SK-N-SH (cell line): ENCODE results near the gene NDUFA3. TPM values are rescaled to one million over a fixed set of nuclear protein-coding genes. Genes with fewer than 3 reads are reported as not detected.

ENCODE experiments used
- CTCF ChIA-PET: fragments of 300-600, 350-600 bp; formaldehyde crosslinking; extraction: SDS; loops from one replicate; lab custom pipeline; 2021; lab: Yijun Ruan, JAX
- POLR2A ChIA-PET: fragments of 350-600 bp; sonication (Branson Sonifier 250); formaldehyde crosslinking; extraction: SDS; loops from one replicate; lab custom pipeline; 2020; ENCODE audit warnings: antibody characterized with exemption, inconsistent platforms; lab: Yijun Ruan, JAX
- DNase-seq: peaks from one replicate; pipeline ENCODE4 v3.0.0; 2012
- H2AFZ ChIP-seq: fragments of 200-600 bp; sonication (generic); 2 replicates; pipeline ENCODE4 v1.8.1; 2016; ENCODE audit warnings: antibody characterized with exemption, mild to moderate bottlenecking, low read depth
- H3F3A ChIP-seq: fragments of 200-600 bp; sonication (generic); replicated peaks from 2 replicates; pipeline ENCODE3; 2016; ENCODE audit warnings: antibody characterized with exemption, mild to moderate bottlenecking; ENCODE audit not compliant: insufficient read depth
- H3K27ac ChIP-seq, 2 experiments: fragments of 200-500 bp in 1 of 2; fragments of 200-600 bp in 1 of 2; sonication (Bioruptor generic) in 1 of 2; sonication (generic), shearing (Covaris generic) in 1 of 2; 2 replicates each; pipeline versions ENCODE4 v1.5.1 to v1.6.1; 2014 to 2016; ENCODE audit warnings: low read depth in 2 of 2, inconsistent platforms in 1 of 2, low read length in 1 of 2, mild to moderate bottlenecking in 1 of 2, mixed read lengths in 1 of 2
- H3K27me3 ChIP-seq: fragments of 200-600 bp; sonication (generic), shearing (Covaris generic); 2 replicates; pipeline ENCODE4 v1.6.1; 2016; ENCODE audit warnings: mixed run types; ENCODE audit not compliant: insufficient read depth
- H3K36me3 ChIP-seq, 2 experiments: fragments of 200-500 bp in 1 of 2; fragments of 200-600 bp in 1 of 2; sonication (Bioruptor generic) in 1 of 2; sonication (generic) in 1 of 2; replicated peaks in 1 of 2; 2 replicates each; pipeline versions ENCODE3 to v1.5.1; 2014 to 2016; ENCODE audit warnings: low read length in 1 of 2, mild to moderate bottlenecking in 1 of 2; ENCODE audit not compliant: insufficient read depth in 2 of 2, control insufficient read depth in 1 of 2
- H3K4me1 ChIP-seq, 2 experiments: fragments of 200-500 bp in 1 of 2; fragments of 200-600 bp in 1 of 2; sonication (Bioruptor generic) in 1 of 2; sonication (generic), shearing (Covaris generic) in 1 of 2; 2 replicates each; pipeline versions ENCODE4 v1.5.1 to v1.6.1; 2014 to 2016; ENCODE audit warnings: low read depth in 1 of 2, low read length in 1 of 2, mixed run types in 1 of 2; ENCODE audit not compliant: insufficient read depth in 2 of 2, control insufficient read depth in 1 of 2
- H3K4me2 ChIP-seq: fragments of 200-600 bp; sonication (generic), shearing (Covaris generic); 2 replicates; pipeline ENCODE4 v1.6.1; 2017; ENCODE audit warnings: mixed run types
- H3K4me3 ChIP-seq, 2 experiments: fragments of 200-500 bp in 1 of 2; fragments of 200-600 bp in 1 of 2; sonication (Bioruptor generic) in 1 of 2; sonication (generic), shearing (Covaris generic) in 1 of 2; 2 replicates each; pipeline versions ENCODE4 v1.5.1 to v1.8.1; 2014 to 2016; ENCODE audit warnings: low read depth in 2 of 2, inconsistent platforms in 1 of 2, low read length in 1 of 2, mild to moderate bottlenecking in 1 of 2, mixed read lengths in 1 of 2, moderate library complexity in 1 of 2
- H3K79me2 ChIP-seq: fragments of 200-600 bp; sonication (generic); 2 replicates; pipeline ENCODE4 v1.8.1; 2017; ENCODE audit warnings: mild to moderate bottlenecking; ENCODE audit not compliant: insufficient read depth
- H3K9ac ChIP-seq: fragments of 200-600 bp; sonication (generic); 2 replicates; pipeline ENCODE4 v1.6.1; 2017; ENCODE audit warnings: mixed run types
- H3K9me2 ChIP-seq: fragments of 200-600 bp; sonication (generic); 2 replicates; pipeline ENCODE4 v1.6.1; 2017; ENCODE audit warnings: mixed run types
- H3K9me3 ChIP-seq: fragments of 200-600 bp; sonication (generic); 2 replicates; pipeline ENCODE4 v1.6.1; 2017; ENCODE audit warnings: mixed run types, mild to moderate bottlenecking, moderate library complexity
- H4K20me1 ChIP-seq: fragments of 200-600 bp; sonication (generic); 2 replicates; pipeline ENCODE4 v1.6.1; 2017; ENCODE audit warnings: mild to moderate bottlenecking, mixed run types; ENCODE audit not compliant: insufficient read depth
- CHD2 ChIP-seq: fragments of 150-350 bp; IDR thresholded peaks from 2 replicates; pipeline ENCODE4 v1.6.1; 2018; ENCODE audit warnings: low read length; ENCODE audit not compliant: partially characterized antibody
- ELF1 ChIP-seq: IDR thresholded peaks from 2 replicates; pipeline ENCODE4 v1.4.0; 2012
- EP300 ChIP-seq, 2 experiments: IDR thresholded peaks; 2 replicates each; pipeline versions ENCODE4 v1.4.0 to v1.6.1; 2012; ENCODE audit warnings: borderline replicate concordance in 1 of 2, low read depth in 1 of 2, low read length in 1 of 2
- EZH2phosphoT487 ChIP-seq: fragments of 200-600 bp; sonication (generic); IDR thresholded peaks from 2 replicates; pipeline ENCODE4 v1.6.1; 2017; ENCODE audit warnings: low read depth, mixed run types, mild to moderate bottlenecking, antibody characterized with exemption, moderate library complexity, borderline replicate concordance
- FOXJ3 ChIP-seq: sonication (generic); formaldehyde crosslinking; IDR thresholded peaks from 2 replicates; pipeline ENCODE4 v1.5.1; 2020; ENCODE audit warnings: mild to moderate bottlenecking, missing genetic modification reagents
- GABPA ChIP-seq: IDR thresholded peaks from 2 replicates; pipeline ENCODE4 v1.4.0; 2012; ENCODE audit warnings: low read depth, mild to moderate bottlenecking
- GATA2 ChIP-seq: sonication (generic); formaldehyde crosslinking; IDR thresholded peaks from 2 replicates; pipeline ENCODE4 v1.5.0; 2020; ENCODE audit warnings: mild to moderate bottlenecking, missing genetic modification reagents
- PBX3 ChIP-seq: IDR thresholded peaks from 2 replicates; pipeline ENCODE4; 2012
- RAD21 ChIP-seq: IDR thresholded peaks from 2 replicates; pipeline ENCODE4 v1.6.1; 2012; ENCODE audit warnings: mild to moderate bottlenecking, low read length
- RCOR1 ChIP-seq: fragments of 150-350 bp; IDR thresholded peaks from 2 replicates; pipeline ENCODE4 v1.6.1; 2017; ENCODE audit warnings: antibody characterized with exemption, low read length
- TAF1 ChIP-seq: IDR thresholded peaks from 2 replicates; pipeline ENCODE4 v1.6.1; 2012; ENCODE audit warnings: low read depth, mild to moderate bottlenecking, low read length, moderate library complexity, borderline replicate concordance
- TCF12 ChIP-seq: IDR thresholded peaks from 2 replicates; pipeline ENCODE4 v1.4.0; 2012
- TEAD4 ChIP-seq: IDR thresholded peaks from 2 replicates; pipeline ENCODE4 v1.4.0; 2012; ENCODE audit warnings: mild to moderate bottlenecking, borderline replicate concordance; ENCODE audit not compliant: insufficient read depth
- YY1 ChIP-seq: IDR thresholded peaks from 2 replicates; pipeline ENCODE4 v1.4.0; 2012; ENCODE audit warnings: low read depth, mild to moderate bottlenecking
- WGBS: methylation state at CpG from one replicate; pipeline ENCODE4 v1.1.6; 2017; ENCODE audit warnings: low lambda C conversion rate; 5-methylcytosine and 5-hydroxymethylcytosine counted together
- polyA plus RNA-seq, 3 experiments: library from polyadenylated mRNA; depleted of rRNA; stranded (reverse); fragments of >200 nt; gene quantifications; 2 replicates each; pipeline ENCODE4 v1.2.3, GENCODE V29; 2012
- TF ChIP-seq, protein P1 (sequence below): fragments of 150-350 bp; IDR thresholded peaks from 2 replicates; pipeline ENCODE4 v1.6.1; 2017; ENCODE audit warnings: antibody characterized with exemption, low read length, low read depth, borderline replicate concordance

Gene NDUFA3
- polyA plus RNA-seq, 1 of the 3 experiments (the other 2 are of a cell fraction): 87.0 TPM

GRCh38 chr19:54133957-54134590 lies 31.4 kb downstream of the NDUFA3 start:
- ChIA-PET POLR2A (no interaction called here), CTCF (no interaction called here)
- no peak for DNase-seq
- H3K9me2 ChIP-seq: no peaks in the 10 kb centered on the region
- H3K9me3 ChIP-seq: no peaks in the 10 kb centered on the region
- H3K27ac ChIP-seq: no peak overlapping the region
- H2AFZ ChIP-seq: no peak overlapping the region
- no peak overlapping the region for H3K4me3 ChIP-seq
- H3F3A ChIP-seq: no peaks in the 10 kb centered on the region
- H3K9ac ChIP-seq: no peak overlapping the region
- peaks cover 15% of the 10 kb centered on the region for H3K79me2 ChIP-seq
- 92% methylated on average over 2 of the region's 2 CpGs for WGBS
- peaks cover 0 to 16% of the 10 kb centered on the region in 2 experiments for H3K36me3 ChIP-seq
- H4K20me1 ChIP-seq: peaks cover 7% of the 10 kb centered on the region; the same call in 1 of the 2 replicates
- H3K4me1 ChIP-seq: peaks cover 0 to 16% of the 10 kb centered on the region in 2 experiments; a peak in 1 of 4 replicates
- H3K27me3 ChIP-seq: no peaks in the 10 kb centered on the region
- no peak for TF ChIP-seq EZH2phosphoT487
- TF ChIP-seq CHD2: no peak
- TF ChIP-seq GABPA: no peak
- TF ChIP-seq TEAD4: no peak
- no peak for TF ChIP-seq FOXJ3 (CRISPR knock-in tag)
- TF ChIP-seq TCF12: no peak
- TF ChIP-seq YY1: no peak
- TF ChIP-seq RAD21: no peak
- TF ChIP-seq, protein P1, sequence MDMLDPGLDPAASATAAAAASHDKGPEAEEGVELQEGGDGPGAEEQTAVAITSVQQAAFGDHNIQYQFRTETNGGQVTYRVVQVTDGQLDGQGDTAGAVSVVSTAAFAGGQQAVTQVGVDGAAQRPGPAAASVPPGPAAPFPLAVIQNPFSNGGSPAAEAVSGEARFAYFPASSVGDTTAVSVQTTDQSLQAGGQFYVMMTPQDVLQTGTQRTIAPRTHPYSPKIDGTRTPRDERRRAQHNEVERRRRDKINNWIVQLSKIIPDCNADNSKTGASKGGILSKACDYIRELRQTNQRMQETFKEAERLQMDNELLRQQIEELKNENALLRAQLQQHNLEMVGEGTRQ: no peak
- no peak for TF ChIP-seq RCOR1
- no peak for TF ChIP-seq PBX3
- no peak for TF ChIP-seq GATA2 (CRISPR knock-in tag)
- no peak for TF ChIP-seq EP300 (IDR thresholded peaks at IDR 0.05; ENCODE audit: borderline replicate concordance in 1 of 2, low read depth in 1 of 2, low read length in 1 of 2)
- no peak for TF ChIP-seq ELF1
- no peak for TF ChIP-seq TAF1
- H3K4me2 ChIP-seq: no peak overlapping the region
